Neural cell (in vitro differentiated cells): ENCODE measurements around the gene PPP1R12A. TPM values are rescaled to one million over a fixed set of nuclear protein-coding genes. Genes with fewer than 3 reads are reported as not detected.

Experiments used
- H2AFZ ChIP-seq: fragments of 200-600, 300-800 bp; sonication (generic), shearing (Covaris generic); 2 replicates; pipeline ENCODE4 v1.6.0; 2014; ENCODE audit warnings: low read depth, mild to moderate bottlenecking, antibody characterized with exemption, low read length, moderate library complexity
- H3F3A ChIP-seq: fragments of 200-600 bp; shearing (Covaris generic); 2 replicates; pipeline ENCODE4 v1.6.1; 2016; ENCODE audit warnings: mild to moderate bottlenecking, moderate library complexity, mixed read lengths, antibody characterized with exemption, low read length; ENCODE audit not compliant: insufficient read depth, poor library complexity, severe bottlenecking
- H3K27ac ChIP-seq: fragments of 200-600, 300-800 bp; sonication (generic), shearing (Covaris generic); 2 replicates; pipeline ENCODE4 v1.5.1; 2014; ENCODE audit warnings: mild to moderate bottlenecking, low read length, moderate library complexity
- H3K27me3 ChIP-seq: fragments of 300-800, 200-600 bp; sonication (generic), shearing (Covaris generic); 2 replicates; pipeline ENCODE4 v1.6.0; 2014; ENCODE audit warnings: mild to moderate bottlenecking, low read depth, low read length, moderate library complexity; ENCODE audit not compliant: insufficient read depth
- H3K36me3 ChIP-seq: fragments of 300-800, 200-600 bp; sonication (generic), shearing (Covaris generic); 2 replicates; pipeline ENCODE4 v1.5.1; 2014; ENCODE audit warnings: mild to moderate bottlenecking, antibody characterized with exemption, low read length, moderate library complexity; ENCODE audit not compliant: insufficient read depth
- H3K4me2 ChIP-seq: fragments of 300-800, 200-600 bp; sonication (generic), shearing (Covaris generic); 2 replicates; pipeline ENCODE4 v1.6.0; 2014; ENCODE audit warnings: mild to moderate bottlenecking, low read length
- H3K4me3 ChIP-seq: fragments of 300-800, 200-600 bp; sonication (generic), shearing (Covaris generic); 2 replicates; pipeline ENCODE4 v1.5.1; 2014; ENCODE audit warnings: mild to moderate bottlenecking, low read length, moderate library complexity
- H3K79me2 ChIP-seq: fragments of 200-600 bp; shearing (Covaris generic); replicated peaks from 2 replicates; pipeline ENCODE4 v1.6.0; 2014; ENCODE audit warnings: mild to moderate bottlenecking, low read length, moderate library complexity; ENCODE audit not compliant: insufficient read depth
- H3K9ac ChIP-seq: fragments of 300-800, 200-600 bp; sonication (generic), shearing (Covaris generic); 2 replicates; pipeline ENCODE4 v1.6.1; 2016; ENCODE audit warnings: mild to moderate bottlenecking, low read length, mixed read lengths
- H3K9me2 ChIP-seq: fragments of 200-600 bp; shearing (Covaris generic); 2 replicates; pipeline ENCODE4 v1.6.1; 2016; ENCODE audit warnings: mild to moderate bottlenecking, low read length, mixed read lengths; ENCODE audit not compliant: insufficient read depth
- H3K9me3 ChIP-seq: fragments of 200-600, 300-800 bp; sonication (generic), shearing (Covaris generic); 2 replicates; pipeline ENCODE4 v1.6.1; 2016; ENCODE audit warnings: mild to moderate bottlenecking, mixed run types, low read length, moderate library complexity, mixed read lengths
- H4K20me1 ChIP-seq: fragments of 200-600 bp; shearing (Covaris generic); 2 replicates; pipeline ENCODE4 v1.6.1; 2016; ENCODE audit warnings: mild to moderate bottlenecking, mixed run types; ENCODE audit not compliant: insufficient read depth
- EP300 ChIP-seq: fragments of 450-650 bp; conservative IDR thresholded peaks from 2 replicates; pipeline ENCODE4 v1.6.1; 2014; ENCODE audit warnings: antibody characterized with exemption, mild to moderate bottlenecking, moderate library complexity; ENCODE audit not compliant: poor library complexity, severe bottlenecking
- EZH2 ChIP-seq: fragments of 200-600, 300-800 bp; shearing (Covaris generic), sonication (generic); IDR thresholded peaks from 2 replicates; pipeline ENCODE4 v1.6.1; 2014; ENCODE audit warnings: antibody characterized with exemption, low read length, borderline replicate concordance, mild to moderate bottlenecking; ENCODE audit not compliant: insufficient read depth, poor library complexity, severe bottlenecking
- MXI1 ChIP-seq: fragments of 450-650 bp; conservative IDR thresholded peaks from 2 replicates; pipeline ENCODE4 v1.6.1; 2014; ENCODE audit warnings: antibody characterized with exemption, mild to moderate bottlenecking; ENCODE audit not compliant: poor library complexity, severe bottlenecking
- POLR2AphosphoS5 ChIP-seq: IDR thresholded peaks from 2 replicates; pipeline ENCODE4 v1.6.1; 2012
- RAD21 ChIP-seq: fragments of 450-650 bp; conservative IDR thresholded peaks from 2 replicates; pipeline ENCODE4 v1.6.1; 2014; ENCODE audit warnings: antibody characterized with exemption, mild to moderate bottlenecking, moderate library complexity
- SMC3 ChIP-seq: fragments of 450-650 bp; conservative IDR thresholded peaks from 2 replicates; pipeline ENCODE4 v1.6.1; 2014; ENCODE audit warnings: antibody characterized with exemption, mild to moderate bottlenecking, moderate library complexity; ENCODE audit not compliant: poor library complexity
- TAF1 ChIP-seq: IDR thresholded peaks from 2 replicates; pipeline ENCODE4 v1.6.1; 2012; ENCODE audit warnings: low read depth
- polyA plus RNA-seq: library from polyadenylated mRNA; depleted of rRNA; stranded (reverse); fragments of >200 nt; gene quantifications from 2 replicates; pipeline ENCODE4 v1.2.3, GENCODE V29; 2014
- TF ChIP-seq, protein P1 (sequence below): IDR thresholded peaks from 2 replicates; pipeline ENCODE4 v1.6.1; 2012; ENCODE audit warnings: borderline replicate concordance
- TF ChIP-seq, protein P2 (sequence below): fragments of 450-650 bp; IDR thresholded peaks from 2 replicates; pipeline ENCODE4 v1.5.1; 2014; ENCODE audit warnings: antibody characterized with exemption, mild to moderate bottlenecking, moderate library complexity; ENCODE audit not compliant: poor library complexity, severe bottlenecking

Gene PPP1R12A
- polyA plus RNA-seq, 1 donor from 2014 or later = 68.2 TPM

- no peaks in the 10 kb centered on the region for H4K20me1 ChIP-seq
These were observed 7.0 kb downstream of the PPP1R12A start for GRCh38 chr12:79927772-79928474.

DNA sequence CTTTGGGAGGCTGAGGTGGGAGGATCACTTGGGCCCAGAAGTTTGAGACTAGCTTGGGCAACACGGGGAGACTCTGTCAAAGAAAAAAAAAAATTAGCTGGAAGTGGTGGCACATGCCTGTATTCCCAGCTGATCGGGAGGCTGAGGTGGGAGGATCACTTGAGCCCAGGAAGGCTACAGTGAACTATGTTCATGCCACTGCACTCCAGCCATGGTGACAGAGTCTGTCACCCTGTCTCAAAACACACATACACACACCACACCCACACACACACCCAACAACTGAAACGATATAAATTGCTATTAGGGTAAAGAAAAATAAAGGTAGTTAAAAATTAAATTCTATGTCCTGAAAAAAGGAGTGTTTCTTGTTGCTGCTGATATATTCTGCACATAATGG is 7.9 kb downstream of the PPP1R12A start:
- Histone ChIP-seq H3K4me2 (no peak overlapping the region), H3K79me2 (peaks cover 86% of the 10 kb centered on the region), H3K9me3 (no peaks in the 10 kb centered on the region), H3K4me3 (no peak overlapping the region), H3F3A (no peaks in the 10 kb centered on the region), H3K9me2 (no peaks in the 10 kb centered on the region), H3K9ac (no peak overlapping the region), H3K36me3 (no peaks in the 10 kb centered on the region), H4K20me1 (no peaks in the 10 kb centered on the region), H2AFZ (no peak overlapping the region), H3K27ac (no peak overlapping the region), H3K27me3 (no peaks in the 10 kb centered on the region)
- TF ChIP-seq, protein P1, sequence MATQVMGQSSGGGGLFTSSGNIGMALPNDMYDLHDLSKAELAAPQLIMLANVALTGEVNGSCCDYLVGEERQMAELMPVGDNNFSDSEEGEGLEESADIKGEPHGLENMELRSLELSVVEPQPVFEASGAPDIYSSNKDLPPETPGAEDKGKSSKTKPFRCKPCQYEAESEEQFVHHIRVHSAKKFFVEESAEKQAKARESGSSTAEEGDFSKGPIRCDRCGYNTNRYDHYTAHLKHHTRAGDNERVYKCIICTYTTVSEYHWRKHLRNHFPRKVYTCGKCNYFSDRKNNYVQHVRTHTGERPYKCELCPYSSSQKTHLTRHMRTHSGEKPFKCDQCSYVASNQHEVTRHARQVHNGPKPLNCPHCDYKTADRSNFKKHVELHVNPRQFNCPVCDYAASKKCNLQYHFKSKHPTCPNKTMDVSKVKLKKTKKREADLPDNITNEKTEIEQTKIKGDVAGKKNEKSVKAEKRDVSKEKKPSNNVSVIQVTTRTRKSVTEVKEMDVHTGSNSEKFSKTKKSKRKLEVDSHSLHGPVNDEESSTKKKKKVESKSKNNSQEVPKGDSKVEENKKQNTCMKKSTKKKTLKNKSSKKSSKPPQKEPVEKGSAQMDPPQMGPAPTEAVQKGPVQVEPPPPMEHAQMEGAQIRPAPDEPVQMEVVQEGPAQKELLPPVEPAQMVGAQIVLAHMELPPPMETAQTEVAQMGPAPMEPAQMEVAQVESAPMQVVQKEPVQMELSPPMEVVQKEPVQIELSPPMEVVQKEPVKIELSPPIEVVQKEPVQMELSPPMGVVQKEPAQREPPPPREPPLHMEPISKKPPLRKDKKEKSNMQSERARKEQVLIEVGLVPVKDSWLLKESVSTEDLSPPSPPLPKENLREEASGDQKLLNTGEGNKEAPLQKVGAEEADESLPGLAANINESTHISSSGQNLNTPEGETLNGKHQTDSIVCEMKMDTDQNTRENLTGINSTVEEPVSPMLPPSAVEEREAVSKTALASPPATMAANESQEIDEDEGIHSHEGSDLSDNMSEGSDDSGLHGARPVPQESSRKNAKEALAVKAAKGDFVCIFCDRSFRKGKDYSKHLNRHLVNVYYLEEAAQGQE = no peak

More at GRCh38 chr12:79927772-79928474, 7.0 kb downstream of the PPP1R12A start:
- TF ChIP-seq EP300 (no peak), SMC3 (no peak)
- no peaks in the 10 kb centered on the region for H3K36me3 ChIP-seq
- no peak overlapping the region for H3K9ac ChIP-seq
- H3K27ac ChIP-seq = no peak overlapping the region
- no peaks in the 10 kb centered on the region for H3F3A ChIP-seq
- H3K4me3 ChIP-seq = no peak overlapping the region
- H3K79me2 ChIP-seq = peaks cover 92% of the 10 kb centered on the region
- no peak overlapping the region for H2AFZ ChIP-seq
- no peaks in the 10 kb centered on the region for H3K9me3 ChIP-seq
- H3K4me2 ChIP-seq = no peak overlapping the region
- no peaks in the 10 kb centered on the region for H3K9me2 ChIP-seq
- H3K27me3 ChIP-seq = no peaks in the 10 kb centered on the region

- H3K27ac ChIP-seq = no peak overlapping the region
- no peaks in the 10 kb centered on the region for H4K20me1 ChIP-seq
- no peak overlapping the region for H3K9ac ChIP-seq
- H3K4me3 ChIP-seq = no peak overlapping the region
- no peak overlapping the region for H2AFZ ChIP-seq
- TF ChIP-seq POLR2AphosphoS5 (no peak), EP300 (no peak), TAF1 (no peak), EZH2 (no peak), MXI1 (no peak), RAD21 (no peak), SMC3 (no peak)
- TF ChIP-seq, protein P1 = no peak
- TF ChIP-seq, protein P2, sequence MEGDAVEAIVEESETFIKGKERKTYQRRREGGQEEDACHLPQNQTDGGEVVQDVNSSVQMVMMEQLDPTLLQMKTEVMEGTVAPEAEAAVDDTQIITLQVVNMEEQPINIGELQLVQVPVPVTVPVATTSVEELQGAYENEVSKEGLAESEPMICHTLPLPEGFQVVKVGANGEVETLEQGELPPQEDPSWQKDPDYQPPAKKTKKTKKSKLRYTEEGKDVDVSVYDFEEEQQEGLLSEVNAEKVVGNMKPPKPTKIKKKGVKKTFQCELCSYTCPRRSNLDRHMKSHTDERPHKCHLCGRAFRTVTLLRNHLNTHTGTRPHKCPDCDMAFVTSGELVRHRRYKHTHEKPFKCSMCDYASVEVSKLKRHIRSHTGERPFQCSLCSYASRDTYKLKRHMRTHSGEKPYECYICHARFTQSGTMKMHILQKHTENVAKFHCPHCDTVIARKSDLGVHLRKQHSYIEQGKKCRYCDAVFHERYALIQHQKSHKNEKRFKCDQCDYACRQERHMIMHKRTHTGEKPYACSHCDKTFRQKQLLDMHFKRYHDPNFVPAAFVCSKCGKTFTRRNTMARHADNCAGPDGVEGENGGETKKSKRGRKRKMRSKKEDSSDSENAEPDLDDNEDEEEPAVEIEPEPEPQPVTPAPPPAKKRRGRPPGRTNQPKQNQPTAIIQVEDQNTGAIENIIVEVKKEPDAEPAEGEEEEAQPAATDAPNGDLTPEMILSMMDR = no peak
- peaks cover 79% of the 10 kb centered on the region for H3K79me2 ChIP-seq
- H3K9me3 ChIP-seq = no peaks in the 10 kb centered on the region
- H3K9me2 ChIP-seq = no peaks in the 10 kb centered on the region
- no peaks in the 10 kb centered on the region for H3K27me3 ChIP-seq
- H3K4me2 ChIP-seq = no peak overlapping the region
- H3F3A ChIP-seq = no peaks in the 10 kb centered on the region
- H3K36me3 ChIP-seq = no peaks in the 10 kb centered on the region
These were observed 9.4 kb downstream of the PPP1R12A start for GRCh38 chr12:79925492-79925891.
